OCI-LY7 (cell line): Measurements from ENCODE around the gene HTR2C. TPM values are rescaled to one million over a fixed set of nuclear protein-coding genes. Genes with fewer than 3 reads are reported as not detected.

Source experiments
- BruUV-seq: library from RNA; stranded (reverse); fragments of 400-500 nt; replicated peaks from 2 replicates; lab custom pipeline; 2021; lab: Mats Ljungman, UMichigan
- CTCF ChIA-PET: fragments of 300-600 bp; sonication (Branson Sonifier 250); formaldehyde crosslinking; loops from one replicate; lab custom pipeline; 2022; ENCODE audit warnings: antibody characterized with exemption; ENCODE audit not compliant: unreplicated experiment; lab: Charles Lee
- POLR2A ChIA-PET: fragments of 300-600 bp; sonication (Branson Sonifier 250); formaldehyde crosslinking; loops from one replicate; lab custom pipeline; 2022; ENCODE audit warnings: antibody characterized with exemption; lab: Charles Lee
- DNase-seq: peaks from one replicate; pipeline ENCODE4 v3.0.0-alpha.2; 2015; ENCODE audit warnings: low spot score
- H2AFZ ChIP-seq: fragments of 200-600 bp; sonication (generic), shearing (Covaris generic); 2 replicates; pipeline ENCODE4 v1.6.1; 2014; ENCODE audit warnings: mild to moderate bottlenecking, antibody characterized with exemption, low read length, moderate library complexity
- H3K27ac ChIP-seq: fragments of 200-600 bp; sonication (generic); 2 replicates; pipeline ENCODE4 v1.5.1; 2014; ENCODE audit warnings: mixed run types, low read depth, mild to moderate bottlenecking, moderate library complexity, low read length, inconsistent platforms; ENCODE audit not compliant: poor library complexity, severe bottlenecking
- H3K36me3 ChIP-seq: fragments of 200-600 bp; sonication (generic); 2 replicates; pipeline ENCODE4 v1.6.1; 2014; ENCODE audit warnings: mild to moderate bottlenecking, antibody characterized with exemption, low read length, moderate library complexity, mixed read lengths; ENCODE audit not compliant: insufficient read depth
- H3K4me1 ChIP-seq: fragments of 200-600 bp; sonication (generic); 2 replicates; pipeline ENCODE4 v1.5.1; 2014; ENCODE audit warnings: mild to moderate bottlenecking, low read length; ENCODE audit not compliant: insufficient read depth, poor library complexity, severe bottlenecking
- H3K4me2 ChIP-seq: fragments of 200-600 bp; sonication (generic); 2 replicates; pipeline ENCODE4 v1.6.1; 2014; ENCODE audit warnings: mild to moderate bottlenecking, low read length
- H3K4me3 ChIP-seq: fragments of 200-600 bp; sonication (generic); 2 replicates; pipeline ENCODE4 v1.5.1; 2014; ENCODE audit warnings: mild to moderate bottlenecking, low read depth, low read length; ENCODE audit not compliant: poor library complexity, severe bottlenecking
- H3K79me2 ChIP-seq: fragments of 200-600 bp; sonication (generic); 2 replicates; pipeline ENCODE4 v1.6.1; 2016; ENCODE audit warnings: low read depth, mild to moderate bottlenecking, low read length, moderate library complexity, mixed read lengths; ENCODE audit not compliant: insufficient read depth
- H3K9me2 ChIP-seq: fragments of 200-600 bp; sonication (generic); 2 replicates; pipeline ENCODE4 v1.6.1; 2016; ENCODE audit warnings: mild to moderate bottlenecking, low read length, mixed read lengths; ENCODE audit not compliant: insufficient read depth
- H3K9me3 ChIP-seq: fragments of 200-600 bp; sonication (generic); 2 replicates; pipeline ENCODE4 v1.6.1; 2014; ENCODE audit warnings: mild to moderate bottlenecking, mixed run types, low read length, mixed read lengths
- H4K20me1 ChIP-seq: fragments of 200-600 bp; sonication (generic); 2 replicates; pipeline ENCODE4 v1.6.1; 2014; ENCODE audit warnings: mild to moderate bottlenecking, antibody characterized with exemption, low read length, moderate library complexity, mixed read lengths; ENCODE audit not compliant: insufficient read depth
- EZH2phosphoT487 ChIP-seq: fragments of 200-600 bp; sonication (generic); IDR thresholded peaks from 2 replicates; pipeline ENCODE4 v1.6.1; 2018; ENCODE audit warnings: low read depth, borderline replicate concordance, mild to moderate bottlenecking, mixed run types, antibody characterized with exemption, low read length, moderate library complexity, mixed read lengths
- intact Hi-C: fragments of 100-400 bp; cut with micrococcal nuclease; formaldehyde crosslinking; loops from one replicate; pipeline ENCODE4 v1.10.0; 2022; ENCODE audit not compliant: unreplicated experiment
- total RNA-seq, 2 experiments: library from RNA; depleted of rRNA in 1 of 2; stranded (reverse); fragments of >200 nt in 1 of 2; shearing (Covaris generic) in 1 of 2; gene quantifications; 2 replicates each; pipeline ENCODE4 v1.2.3, GENCODE V29; 2014 to 2022
- TF ChIP-seq, protein P1 (sequence below): fragments of 200-600 bp; sonication (generic); conservative IDR thresholded peaks from 2 replicates; pipeline ENCODE4 v1.5.1; 2014; ENCODE audit warnings: mild to moderate bottlenecking, antibody characterized with exemption, low read length, moderate library complexity, mixed read lengths

Gene HTR2C
- total RNA-seq, 2 experiments from 2014 or later, result not detected

DNA sequence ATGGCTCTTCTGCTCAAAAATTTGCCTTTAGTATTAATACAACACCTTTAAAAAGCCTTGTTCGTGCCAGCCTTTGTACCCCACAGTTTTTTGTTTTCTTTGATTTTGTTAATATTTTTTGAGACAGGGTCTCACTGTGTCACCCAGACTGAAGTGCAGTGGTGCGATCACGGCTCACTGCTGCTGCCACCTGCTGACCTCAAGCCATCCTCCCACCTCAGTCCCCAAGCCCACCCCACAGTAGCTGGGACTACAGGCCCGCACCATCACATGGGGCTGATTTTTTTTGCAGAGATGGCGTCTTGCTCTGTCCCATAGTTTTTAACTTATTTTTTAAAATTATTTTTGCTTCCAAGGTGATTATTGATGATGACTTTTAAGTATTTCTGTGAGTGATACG is 134.0 kb downstream of the HTR2C start:
- CTCF ChIA-PET, result no interaction called here
- intact Hi-C loops, result no loop called here
- Histone ChIP-seq H2AFZ (no peak overlapping the region), H3K27ac (no peak overlapping the region), H4K20me1 (no peaks in the 10 kb centered on the region), H3K36me3 (no peaks in the 10 kb centered on the region), H3K4me3 (no peak overlapping the region), H3K79me2 (no peaks in the 10 kb centered on the region), H3K4me1 (no peaks in the 10 kb centered on the region), H3K9me2 (no peaks in the 10 kb centered on the region), H3K9me3 (no peaks in the 10 kb centered on the region), H3K4me2 (no peak overlapping the region)
- no peak for TF ChIP-seq EZH2phosphoT487
- TF ChIP-seq, protein P1, sequence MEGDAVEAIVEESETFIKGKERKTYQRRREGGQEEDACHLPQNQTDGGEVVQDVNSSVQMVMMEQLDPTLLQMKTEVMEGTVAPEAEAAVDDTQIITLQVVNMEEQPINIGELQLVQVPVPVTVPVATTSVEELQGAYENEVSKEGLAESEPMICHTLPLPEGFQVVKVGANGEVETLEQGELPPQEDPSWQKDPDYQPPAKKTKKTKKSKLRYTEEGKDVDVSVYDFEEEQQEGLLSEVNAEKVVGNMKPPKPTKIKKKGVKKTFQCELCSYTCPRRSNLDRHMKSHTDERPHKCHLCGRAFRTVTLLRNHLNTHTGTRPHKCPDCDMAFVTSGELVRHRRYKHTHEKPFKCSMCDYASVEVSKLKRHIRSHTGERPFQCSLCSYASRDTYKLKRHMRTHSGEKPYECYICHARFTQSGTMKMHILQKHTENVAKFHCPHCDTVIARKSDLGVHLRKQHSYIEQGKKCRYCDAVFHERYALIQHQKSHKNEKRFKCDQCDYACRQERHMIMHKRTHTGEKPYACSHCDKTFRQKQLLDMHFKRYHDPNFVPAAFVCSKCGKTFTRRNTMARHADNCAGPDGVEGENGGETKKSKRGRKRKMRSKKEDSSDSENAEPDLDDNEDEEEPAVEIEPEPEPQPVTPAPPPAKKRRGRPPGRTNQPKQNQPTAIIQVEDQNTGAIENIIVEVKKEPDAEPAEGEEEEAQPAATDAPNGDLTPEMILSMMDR, result peak; percentile 55; the same call in 1 of the 2 replicates
- peak; percentile 0 for DNase-seq
- POLR2A ChIA-PET, result no interaction called here
- no TSS peak for BruUV-seq

DNA sequence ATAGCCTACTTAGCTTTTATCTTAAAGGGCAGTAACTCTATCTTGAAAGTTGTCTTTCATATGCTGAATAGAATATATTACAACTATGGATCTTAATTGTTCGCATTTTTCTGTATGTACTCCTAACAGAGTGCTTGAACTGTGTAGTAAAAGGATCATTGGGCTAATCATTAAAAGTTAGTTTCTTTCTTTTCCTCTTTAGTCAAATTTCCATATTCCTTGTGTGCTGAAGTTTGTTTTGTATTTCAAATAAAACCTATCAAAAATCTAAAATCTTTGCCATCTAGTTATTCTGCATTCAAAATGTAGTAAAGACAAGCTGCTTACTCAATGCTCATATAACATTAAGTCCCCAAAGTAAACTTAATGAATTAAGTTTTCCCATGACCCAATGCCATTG is 182.7 kb downstream of the HTR2C start:
- no peak overlapping the region for H3K4me2 ChIP-seq
- H3K9me3 ChIP-seq, result no peaks in the 10 kb centered on the region
- ChIA-PET POLR2A (no interaction called here), CTCF (no interaction called here)
- TF ChIP-seq EZH2phosphoT487, result no peak
- TF ChIP-seq, protein P1, result no peak
- H3K9me2 ChIP-seq, result no peaks in the 10 kb centered on the region
- H3K36me3 ChIP-seq, result no peaks in the 10 kb centered on the region
- no TSS peak for BruUV-seq
- H3K4me3 ChIP-seq, result no peak overlapping the region
- H3K27ac ChIP-seq, result no peak overlapping the region
- intact Hi-C loops, result no loop called here
- DNase-seq, result no peak
- no peaks in the 10 kb centered on the region for H3K79me2 ChIP-seq
- H2AFZ ChIP-seq, result no peak overlapping the region
- no peaks in the 10 kb centered on the region for H4K20me1 ChIP-seq
- no peaks in the 10 kb centered on the region for H3K4me1 ChIP-seq

DNA sequence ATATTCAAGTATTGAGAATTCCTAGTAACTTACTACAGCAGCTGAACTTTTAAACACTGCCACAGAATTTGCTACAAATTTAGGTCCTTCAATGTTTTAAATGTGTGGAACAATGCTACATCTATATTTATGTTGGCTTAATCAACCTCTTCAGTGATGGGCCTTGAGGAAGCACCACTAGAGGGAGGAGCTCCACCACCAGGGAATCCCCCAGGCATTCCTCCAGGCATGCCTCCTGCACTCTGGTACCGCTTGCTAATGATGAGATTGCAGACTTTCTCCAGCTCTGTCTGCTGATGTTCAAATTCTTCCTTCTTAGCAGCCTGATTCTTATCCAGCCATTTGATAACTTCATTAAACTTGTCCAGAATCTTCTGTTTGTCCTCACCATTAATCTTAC is 190.8 kb downstream of the HTR2C start:
- intact Hi-C loops, result no loop called here
- no peaks in the 10 kb centered on the region for H3K79me2 ChIP-seq

More for the DNA sequence above, 190.8 kb downstream of the HTR2C start:
- Histone ChIP-seq H3K4me2 (no peak overlapping the region), H3K9me2 (no peaks in the 10 kb centered on the region), H3K4me3 (no peak overlapping the region), H3K9me3 (no peaks in the 10 kb centered on the region), H3K4me1 (no peaks in the 10 kb centered on the region), H4K20me1 (no peaks in the 10 kb centered on the region), H2AFZ (no peak overlapping the region), H3K27ac (no peak overlapping the region), H3K36me3 (no peaks in the 10 kb centered on the region)
- BruUV-seq, result no TSS peak
- TF ChIP-seq, protein P1, result no peak
- no peak for TF ChIP-seq EZH2phosphoT487
- DNase-seq, result no peak
- POLR2A ChIA-PET, result no interaction called here
- CTCF ChIA-PET, result no interaction called here
